ENCODE measurements around the gene SENP7.
"Not testable (repeated sequence)": the region's sequence is repeated elsewhere in the genome, so short reads cannot be mapped to it uniquely, and the experiment has no call there.

Gene SENP7

DNA sequence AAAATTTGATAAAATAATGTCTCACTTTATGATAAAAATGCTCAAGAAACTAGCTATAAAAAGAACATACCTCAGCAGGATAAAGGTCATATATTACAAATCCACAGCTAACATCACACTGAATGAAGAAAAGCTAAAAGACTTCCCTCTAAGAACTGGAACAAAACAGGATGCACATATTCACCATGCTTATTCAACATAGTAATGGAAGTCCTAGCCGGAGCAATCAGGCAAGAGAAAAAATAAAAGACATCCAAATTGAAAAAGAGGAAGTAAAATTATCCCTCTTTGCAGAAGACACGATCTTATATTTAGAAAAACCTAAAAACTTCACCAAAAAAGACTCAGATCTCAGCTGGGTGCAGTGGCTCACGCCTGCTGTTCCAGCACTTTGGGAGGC lies 34.0 kb downstream of the SENP7 start:
- no peak for TF ChIP-seq CTCF (conservative IDR thresholded peaks at IDR 0.05; ENCODE audit: low read depth)
- H3K27ac ChIP-seq: no peak overlapping the region
- no peak for DNase-seq (ENCODE audit: low spot score)
- ChIA-PET CTCF (interaction anchor here (0.6 to 0.7 kb wide), 2 partner anchors 19 to 53 kb away, joined by 3 read pairs; no protein-coding TSS in a partner anchor), POLR2A (ENCODE audit: low non-redundant PET) (no interaction called here)

DNA sequence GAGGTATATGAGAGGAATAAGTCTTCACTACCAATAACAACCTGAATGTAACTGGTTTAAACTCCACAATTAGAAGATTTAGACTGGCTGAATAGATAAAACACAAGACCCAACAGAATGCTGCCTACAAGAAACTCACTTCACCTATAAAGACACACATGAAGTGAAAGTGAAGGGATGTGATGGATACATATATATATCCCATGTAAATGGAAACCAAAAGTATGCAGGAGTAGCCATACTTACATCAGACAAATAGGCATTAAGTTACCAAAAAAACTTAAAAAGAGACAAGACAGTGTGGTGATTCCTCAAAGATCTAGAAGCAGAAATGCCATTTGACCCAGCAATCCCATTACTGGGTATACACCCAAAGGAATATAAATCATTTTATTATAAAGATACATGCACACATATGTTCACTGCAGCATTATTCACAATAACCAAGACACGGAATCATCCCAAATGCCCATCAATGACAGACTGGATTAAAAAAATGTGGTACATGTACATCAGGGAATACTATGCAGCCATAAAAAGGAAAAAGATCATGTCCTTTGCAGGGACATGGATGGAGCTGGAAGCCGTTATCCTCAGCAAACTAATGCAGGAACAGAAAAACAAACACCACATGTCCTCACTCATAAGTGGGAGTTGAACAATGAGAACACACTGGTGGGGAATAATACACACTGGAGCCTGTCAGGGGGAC lies 38.0 kb downstream of the SENP7 start:
- CTCF ChIA-PET; DNase-seq (ENCODE audit: low spot score); POLR2A ChIA-PET (ENCODE audit: low non-redundant PET); H3K27ac ChIP-seq: not testable (repeated sequence)

- H3K27ac ChIP-seq; CTCF ChIA-PET; POLR2A ChIA-PET (ENCODE audit: low non-redundant PET); DNase-seq (ENCODE audit: low spot score): not testable (repeated sequence)
These were observed 44.3 kb downstream of the SENP7 start for GRCh38 chr3:101468676-101469075.

GRCh38 chr3:101467310-101467663 lies 45.7 kb downstream of the SENP7 start:
- POLR2A ChIA-PET (ENCODE audit: low non-redundant PET); DNase-seq (ENCODE audit: low spot score); CTCF ChIA-PET; H3K27ac ChIP-seq: not testable (repeated sequence)

GRCh38 chr3:101466465-101467309 lies 46.3 kb downstream of the SENP7 start:
- ChIA-PET CTCF (no interaction called here), POLR2A (ENCODE audit: low non-redundant PET) (no interaction called here)
- H3K27ac ChIP-seq: no peak overlapping the region
- DNase-seq (ENCODE audit: low spot score): no peak
- no peak for TF ChIP-seq CTCF (conservative IDR thresholded peaks at IDR 0.05; ENCODE audit: low read depth)

DNA sequence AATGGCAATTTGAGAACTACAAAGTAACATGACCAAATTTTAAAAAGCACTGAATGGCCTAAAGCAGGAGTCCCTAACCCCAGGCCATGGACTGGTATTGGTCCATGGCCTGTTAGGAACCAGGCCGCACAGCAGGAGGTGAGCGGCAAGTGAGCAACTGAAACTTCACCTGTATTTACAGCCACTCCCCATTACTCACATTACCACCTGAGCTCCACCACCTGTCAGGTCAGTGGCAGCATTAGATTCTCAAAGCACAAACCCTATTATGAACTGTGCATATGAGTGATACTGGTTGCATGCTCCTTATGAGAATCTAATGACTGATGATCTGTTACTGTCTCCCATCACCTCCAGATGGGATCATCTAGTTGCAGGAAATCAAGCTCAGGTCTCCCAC lies 48.8 kb downstream of the SENP7 start:
- DNase-seq (ENCODE audit: low spot score): no peak

DNA sequence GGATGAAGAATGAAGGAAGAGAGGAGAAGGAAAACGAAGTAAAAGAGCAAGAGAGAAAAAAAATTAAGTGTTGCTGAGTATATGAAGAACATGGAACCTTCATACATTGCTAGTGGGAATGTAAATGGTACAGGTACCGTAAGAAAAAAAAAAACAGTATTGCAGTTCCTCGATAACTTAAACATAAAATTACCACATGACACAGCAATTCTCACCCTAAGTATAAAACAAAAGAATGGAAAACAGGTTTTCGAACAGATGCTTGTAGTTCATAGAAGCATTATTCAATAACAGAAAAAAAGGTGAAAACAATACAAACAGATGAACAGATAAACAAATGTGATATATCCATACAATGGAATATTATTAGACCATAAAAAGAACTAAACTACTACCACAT lies 51.6 kb downstream of the SENP7 start:
- CTCF ChIA-PET: no interaction called here
- TF ChIP-seq CTCF (conservative IDR thresholded peaks at IDR 0.05; ENCODE audit: low read depth): no peak
- DNase-seq (ENCODE audit: low spot score): no peak
- H3K27ac ChIP-seq: no peak overlapping the region
- POLR2A ChIA-PET (ENCODE audit: low non-redundant PET): no interaction called here

More for the DNA sequence above, 48.8 kb downstream of the SENP7 start:
- no peak for TF ChIP-seq CTCF (conservative IDR thresholded peaks at IDR 0.05; ENCODE audit: low read depth)
- CTCF ChIA-PET: interaction anchor here (0.6 kb wide), 1 partner anchor 52 kb away, joined by 3 read pairs; no protein-coding TSS in a partner anchor
- POLR2A ChIA-PET (ENCODE audit: low non-redundant PET): no interaction called here
- H3K27ac ChIP-seq: no peak overlapping the region

DNA sequence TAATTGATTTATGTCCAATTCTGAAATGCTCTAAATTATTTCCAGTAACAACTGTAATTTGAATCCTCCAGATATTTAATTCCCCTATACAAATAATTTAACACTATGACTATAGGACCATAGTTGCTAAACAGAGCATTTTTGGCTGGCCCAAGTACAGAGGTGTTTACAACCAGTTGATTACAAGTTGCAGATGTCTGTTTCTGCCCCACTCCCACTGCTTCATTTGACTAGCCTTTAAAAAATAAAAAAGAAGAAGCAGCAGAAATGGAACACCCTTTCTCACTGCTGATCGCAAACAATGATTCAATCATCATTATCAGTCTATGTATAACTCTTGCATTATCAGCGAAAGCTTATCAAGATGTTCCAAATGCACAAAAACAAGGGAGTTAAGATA lies 54.6 kb downstream of the SENP7 start:
- no peak overlapping the region for H3K27ac ChIP-seq
- POLR2A ChIA-PET (ENCODE audit: low non-redundant PET): no interaction called here
- no peak for TF ChIP-seq CTCF (conservative IDR thresholded peaks at IDR 0.05; ENCODE audit: low read depth)
- CTCF ChIA-PET: no interaction called here
- no peak for DNase-seq (ENCODE audit: low spot score)
